Thyroid gland (tissue), 4 donors: ENCODE data around the gene CAAP1. TPM values are rescaled to one million over a fixed set of nuclear protein-coding genes. Genes with fewer than 3 reads are reported as not detected.
"Not testable (repeated sequence)": the region's sequence is repeated elsewhere in the genome, so short reads cannot be mapped to it uniquely, and the experiment has no call there.

Experiments
- DNase-seq, 2 donors: peaks; one replicate each; pipeline ENCODE4 v3.0.0-alpha.2; 2019
- H3K27ac ChIP-seq, 3 donors: fragments of 200-600 bp; sonication (generic); 1 replicate in 2 of 3; 2 replicates in 1 of 3; pipeline ENCODE4 v1.5.1; 2016 to 2019; ENCODE audit warnings: mild to moderate bottlenecking in 1 of 3, moderate library complexity in 1 of 3
- H3K27me3 ChIP-seq: fragments of 200-600 bp; sonication (generic); one replicate; pipeline ENCODE4 v1.5.1; 2019
- H3K36me3 ChIP-seq, 2 donors: fragments of 200-600 bp; sonication (generic); one replicate each; pipeline ENCODE4 v1.5.1; 2016 to 2019
- H3K4me1 ChIP-seq, 2 donors: fragments of 200-600 bp; sonication (generic); one replicate each; pipeline ENCODE4 v1.5.1; 2017 to 2019
- H3K4me3 ChIP-seq, 3 donors: fragments of 200-600 bp; sonication (generic); replicated peaks in 1 of 3; 1 replicate in 2 of 3; 2 replicates in 1 of 3; pipeline ENCODE4 v1.5.1; 2016; ENCODE audit warnings: mild to moderate bottlenecking in 1 of 3
- H3K9me3 ChIP-seq: fragments of 200-600 bp; sonication (generic); one replicate; pipeline ENCODE4 v1.5.1; 2017
- POLR2A ChIP-seq, 2 donors: fragments of 450-650 bp; IDR thresholded peaks; one replicate each; pipeline ENCODE4 v1.6.1; 2017; ENCODE audit warnings: antibody characterized with exemption in 2 of 2, mild to moderate bottlenecking in 2 of 2, moderate library complexity in 1 of 2
- WGBS, 2 donors: methylation state at CpG; one replicate each; pipeline ENCODE4 v1.1.5; 2017; 5-methylcytosine and 5-hydroxymethylcytosine counted together
- intact Hi-C: fragments of 100-400 bp; cut with DNase I; formaldehyde crosslinking; loops from one replicate; pipeline ENCODE4 v1.15.1; 2023
- total RNA-seq, 4 donors: library from RNA; depleted of rRNA; stranded (reverse); fragments of >200 nt; gene quantifications; one replicate each; pipeline ENCODE4 v1.2.3, GENCODE V29; 2016
- TF ChIP-seq, protein P1 (sequence below), 6 experiments: fragments of 200-600 bp in 3 of 6; fragments of 450-650 bp in 3 of 6; sonication (generic) in 3 of 6; IDR thresholded peaks; one replicate each; pipeline ENCODE4 v1.5.1; 2016 to 2019; ENCODE audit warnings: antibody characterized with exemption in 6 of 6, mild to moderate bottlenecking in 2 of 6, inconsistent platforms in 1 of 6, moderate library complexity in 1 of 6

CAAP1 gene
- total RNA-seq, 4 donors from 2014 or later, result 54.9 to 110 (median 56.5) TPM

DNA sequence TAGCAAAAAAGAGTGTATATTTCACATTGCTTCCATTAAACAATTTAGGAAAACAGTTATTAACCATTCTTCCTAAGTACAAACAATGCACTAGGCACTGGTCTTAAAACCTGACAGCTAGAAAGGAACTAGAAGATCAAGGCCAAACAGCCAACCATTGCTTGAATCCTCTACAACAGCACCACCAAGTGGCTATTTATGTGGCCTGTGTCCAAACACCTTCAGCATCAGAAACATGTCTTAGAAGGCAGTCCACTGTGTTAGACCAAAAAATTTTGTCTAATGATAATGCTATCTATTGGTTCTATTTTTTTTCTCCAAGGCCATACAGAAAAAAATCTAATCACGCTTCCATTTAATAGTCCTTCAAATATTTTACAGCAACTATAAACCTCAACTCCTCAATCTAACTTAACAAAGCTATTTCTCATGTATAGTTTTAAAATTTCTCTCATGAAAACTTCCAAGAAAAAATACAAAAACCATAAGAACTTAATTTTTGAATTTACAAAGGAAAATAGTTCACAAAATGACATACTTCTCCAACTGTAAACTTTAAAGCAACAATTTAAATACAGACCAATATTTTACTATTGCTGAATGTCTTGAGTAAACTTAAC lies 36.1 kb downstream of the CAAP1 start:
- peaks cover 0 to 19% of the 10 kb centered on the region in 2 donors for H3K36me3 ChIP-seq
- TF ChIP-seq POLR2A (IDR thresholded peaks at IDR 0.05), result no peak
- TF ChIP-seq, protein P1, sequence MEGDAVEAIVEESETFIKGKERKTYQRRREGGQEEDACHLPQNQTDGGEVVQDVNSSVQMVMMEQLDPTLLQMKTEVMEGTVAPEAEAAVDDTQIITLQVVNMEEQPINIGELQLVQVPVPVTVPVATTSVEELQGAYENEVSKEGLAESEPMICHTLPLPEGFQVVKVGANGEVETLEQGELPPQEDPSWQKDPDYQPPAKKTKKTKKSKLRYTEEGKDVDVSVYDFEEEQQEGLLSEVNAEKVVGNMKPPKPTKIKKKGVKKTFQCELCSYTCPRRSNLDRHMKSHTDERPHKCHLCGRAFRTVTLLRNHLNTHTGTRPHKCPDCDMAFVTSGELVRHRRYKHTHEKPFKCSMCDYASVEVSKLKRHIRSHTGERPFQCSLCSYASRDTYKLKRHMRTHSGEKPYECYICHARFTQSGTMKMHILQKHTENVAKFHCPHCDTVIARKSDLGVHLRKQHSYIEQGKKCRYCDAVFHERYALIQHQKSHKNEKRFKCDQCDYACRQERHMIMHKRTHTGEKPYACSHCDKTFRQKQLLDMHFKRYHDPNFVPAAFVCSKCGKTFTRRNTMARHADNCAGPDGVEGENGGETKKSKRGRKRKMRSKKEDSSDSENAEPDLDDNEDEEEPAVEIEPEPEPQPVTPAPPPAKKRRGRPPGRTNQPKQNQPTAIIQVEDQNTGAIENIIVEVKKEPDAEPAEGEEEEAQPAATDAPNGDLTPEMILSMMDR (IDR thresholded peaks at IDR 0.05), result peak in 4 of 6 experiments; percentile 54 to 67 (median 61)
- 77 to 92% methylated on average over 1 of the region's 1 CpG for WGBS, 2 donors
- H3K27me3 ChIP-seq, result no peaks in the 10 kb centered on the region
- peak; percentile 36 to 42 for DNase-seq
- no peaks in the 10 kb centered on the region for H3K4me1 ChIP-seq
- H3K4me3 ChIP-seq, result no peak overlapping the region
- intact Hi-C loops, result loop anchor here (5.0 kb wide), 1 partner anchor 114 kb away; no protein-coding TSS in a partner anchor
- no peak overlapping the region for H3K27ac ChIP-seq
- H3K9me3 ChIP-seq, result no peaks in the 10 kb centered on the region

DNA sequence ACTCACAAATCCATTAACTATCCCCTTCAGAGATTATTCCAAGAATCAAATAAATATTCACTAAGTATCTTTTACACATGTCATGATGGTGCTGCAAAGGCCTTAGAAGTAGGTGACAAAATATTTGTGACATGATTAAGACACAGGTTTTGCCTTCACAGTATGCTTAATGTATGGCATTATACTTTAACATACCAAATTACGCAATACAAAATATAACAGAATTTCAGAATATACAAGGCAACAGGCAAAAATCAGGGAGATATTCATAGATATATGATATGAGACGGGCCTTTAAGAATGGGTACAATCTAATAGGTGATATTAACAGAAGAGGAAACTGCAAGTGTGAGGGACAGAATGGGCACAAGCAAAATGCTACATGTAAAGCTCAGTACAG lies 41.6 kb downstream of the CAAP1 start:
- no peak overlapping the region for H3K4me3 ChIP-seq
- no peaks in the 10 kb centered on the region for H3K27me3 ChIP-seq
- no peaks in the 10 kb centered on the region for H3K4me1 ChIP-seq
- intact Hi-C loops, result no loop called here
- TF ChIP-seq POLR2A (IDR thresholded peaks at IDR 0.05), result no peak
- TF ChIP-seq, protein P1 (IDR thresholded peaks at IDR 0.05), result no peak
- 98 to 99% methylated on average over 2 of the region's 2 CpGs for WGBS, 2 donors
- no peaks in the 10 kb centered on the region for H3K36me3 ChIP-seq
- no peaks in the 10 kb centered on the region for H3K9me3 ChIP-seq
- no peak overlapping the region for H3K27ac ChIP-seq
- DNase-seq, result no peak

DNA sequence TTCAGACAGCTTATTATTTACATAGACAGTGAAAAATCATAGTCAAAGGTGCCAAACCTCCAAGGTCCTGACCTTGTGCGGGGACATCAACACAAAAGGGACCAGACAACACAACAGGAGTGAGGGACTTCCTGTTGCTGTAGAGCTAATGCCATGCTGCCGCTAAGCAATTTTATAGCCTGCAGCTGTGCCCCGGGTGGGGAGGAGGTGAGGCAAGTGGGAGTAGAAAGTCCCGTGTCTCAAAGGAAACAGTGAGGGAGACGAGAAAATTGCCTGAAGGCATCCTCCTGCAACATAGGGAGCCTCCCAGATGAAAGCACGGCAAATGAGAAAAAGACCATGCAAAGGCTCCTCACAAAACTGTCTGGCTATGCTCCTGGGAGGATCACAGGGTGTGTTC lies 58.8 kb downstream of the CAAP1 start:
- Histone ChIP-seq H3K27me3 (no peaks in the 10 kb centered on the region), H3K27ac (no peak overlapping the region), H3K4me1 (no peaks in the 10 kb centered on the region), H3K36me3 (no peaks in the 10 kb centered on the region), H3K4me3 (no peak overlapping the region), H3K9me3 (no peaks in the 10 kb centered on the region)
- no peak for DNase-seq
- 67 to 73% methylated on average over 6 of the region's 6 CpGs for WGBS, 2 donors
- intact Hi-C loops, result no loop called here
- TF ChIP-seq POLR2A (IDR thresholded peaks at IDR 0.05), result no peak
- TF ChIP-seq, protein P1 (IDR thresholded peaks at IDR 0.05), result no peak

DNA sequence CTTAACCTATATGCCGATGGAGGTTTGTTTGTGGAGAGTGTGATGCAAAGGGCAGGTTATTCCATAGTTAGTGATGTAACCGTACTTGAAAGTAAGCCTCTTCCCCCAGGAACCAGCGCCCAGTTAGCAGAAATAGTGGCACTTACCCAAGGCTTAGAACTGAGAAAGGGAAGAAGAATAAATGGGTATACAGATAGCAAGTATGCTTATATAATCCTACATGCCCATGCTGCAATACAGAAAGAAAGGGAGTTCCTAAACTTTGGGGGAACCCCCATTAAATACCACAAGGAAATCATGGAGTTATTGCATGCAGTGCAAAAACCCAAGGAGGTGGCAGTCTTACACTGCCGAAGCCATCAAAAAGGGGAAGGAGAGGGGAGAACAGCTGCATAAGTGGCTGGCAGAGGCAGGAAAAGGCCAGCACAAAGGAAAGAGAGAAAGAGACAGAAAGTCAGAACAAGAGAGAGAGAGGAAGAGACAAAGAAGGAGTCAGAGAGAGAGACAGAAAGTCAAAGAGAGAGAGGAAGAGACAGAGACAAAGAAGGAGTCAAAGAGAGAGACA lies 64.1 kb downstream of the CAAP1 start:
- H3K27ac ChIP-seq, H3K27me3 ChIP-seq, H3K9me3 ChIP-seq, H3K4me1 ChIP-seq, H3K4me3 ChIP-seq, H3K36me3 ChIP-seq, intact Hi-C loops, DNase-seq: not testable (repeated sequence)
- WGBS, 2 donors, result 93% methylated on average over 4 of the region's 4 CpGs

DNA sequence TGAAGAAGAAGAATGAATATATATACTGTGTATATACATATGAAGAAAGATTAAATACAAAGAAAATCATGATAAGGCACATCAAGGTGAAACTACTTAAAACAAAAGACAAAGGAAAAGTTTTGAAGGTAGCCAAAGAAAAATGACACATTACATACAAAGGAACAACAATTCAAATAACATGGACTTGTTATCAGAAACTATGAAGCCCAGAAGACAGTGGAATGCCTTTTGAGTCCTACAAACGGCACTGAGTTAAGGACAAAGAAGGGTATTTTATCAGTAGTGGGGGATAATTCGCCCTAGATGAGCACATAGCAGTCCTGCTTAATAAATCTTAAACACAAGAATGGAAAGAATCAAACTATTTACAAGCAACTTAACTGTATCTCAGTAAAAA lies 77.8 kb downstream of the CAAP1 start:
- 88 to 90% methylated on average over 2 of the region's 2 CpGs for WGBS, 2 donors
- Histone ChIP-seq H3K27me3 (no peaks in the 10 kb centered on the region), H3K36me3 (no peaks in the 10 kb centered on the region), H3K27ac (no peak overlapping the region), H3K9me3 (no peaks in the 10 kb centered on the region), H3K4me3 (no peak overlapping the region), H3K4me1 (no peaks in the 10 kb centered on the region)
- TF ChIP-seq POLR2A (IDR thresholded peaks at IDR 0.05), result no peak
- TF ChIP-seq, protein P1 (IDR thresholded peaks at IDR 0.05), result no peak
- DNase-seq, result no peak
- intact Hi-C loops, result no loop called here
